NCI-H2171 treated with DMSO at 0.1 percent for 48 hours (cell line): ENCODE measurements around the gene TMEM88.

Source experiments
- DNase-seq: peaks from one replicate; lab custom pipeline; 2025; lab: John Stamatoyannopoulos, UW

Gene TMEM88

GRCh38 chr17:7833011-7833794, 21.7 kb upstream of the TMEM88 start:
- no peak for DNase-seq

GRCh38 chr17:7833795-7834541, 20.9 kb upstream of the TMEM88 start, which contains the start of gene KDM6B:
Gene KDM6B, plus strand, starts transcription at chr17:7834217. Its CDS starts 11,338 bp downstream, at chr17:7845555.
- peak; percentile 84 for DNase-seq

GRCh38 chr17:7834542-7834956, 20.3 kb upstream of the TMEM88 start:
- no peak for DNase-seq

- DNase-seq = peak; percentile 99
Measured at GRCh38 chr17:7834957-7835813, 19.7 kb upstream of the TMEM88 start.

GRCh38 chr17:7835814-7836595, 18.9 kb upstream of the TMEM88 start:
- peak; percentile 99 for DNase-seq

GRCh38 chr17:7836596-7837407, 18.1 kb upstream of the TMEM88 start:
- DNase-seq = peak; percentile 99

GRCh38 chr17:7837408-7838088, 17.3 kb upstream of the TMEM88 start:
- peak; percentile 52 for DNase-seq

- peak; percentile 73 for DNase-seq
Measured at GRCh38 chr17:7838090-7839075, 16.5 kb upstream of the TMEM88 start.

GRCh38 chr17:7839190-7839875, 15.5 kb upstream of the TMEM88 start:
- no peak for DNase-seq

- no peak for DNase-seq
Measured at GRCh38 chr17:7839876-7840261, 15.0 kb upstream of the TMEM88 start.

- DNase-seq = no peak
Measured at GRCh38 chr17:7840441-7840840, 14.4 kb upstream of the TMEM88 start.

GRCh38 chr17:7840875-7841274, 14.0 kb upstream of the TMEM88 start:
- DNase-seq = no peak

- peak; percentile 80 for DNase-seq
Measured at GRCh38 chr17:7841396-7841914, 13.4 kb upstream of the TMEM88 start.

GRCh38 chr17:7841915-7842379, 12.9 kb upstream of the TMEM88 start:
- DNase-seq = peak; percentile 90

- peak; percentile 60 for DNase-seq
Measured at GRCh38 chr17:7842380-7843256, 12.2 kb upstream of the TMEM88 start.

- no peak for DNase-seq
Measured at GRCh38 chr17:7843257-7843535, 11.7 kb upstream of the TMEM88 start.
